GM18951 (cell line): ENCODE results near the gene GRAMD1A.
A peak's percentile ranks its signal among the peaks of the same experiment; 100 is the strongest.
"Not testable (repeated sequence)": the region's sequence is repeated elsewhere in the genome, so short reads cannot be mapped to it uniquely, and the experiment has no call there.

ENCODE experiments used
- POLR2A ChIP-seq: IDR thresholded peaks from 4 replicates; pipeline ENCODE4 v1.6.1; 2011; ENCODE audit warnings: mild to moderate bottlenecking; ENCODE audit not compliant: insufficient read length, insufficient read depth; ENCODE audit errors: extremely low read depth
- in situ Hi-C: fragments of 300-500 bp; cut with MboI; formaldehyde crosslinking; loops from one replicate; pipeline ENCODE4 v1.12.0; 2022; ENCODE audit warnings: low sequenced_read_pairs, mixed read lengths, inconsistent platforms; ENCODE audit not compliant: unreplicated experiment

GRAMD1A gene

DNA sequence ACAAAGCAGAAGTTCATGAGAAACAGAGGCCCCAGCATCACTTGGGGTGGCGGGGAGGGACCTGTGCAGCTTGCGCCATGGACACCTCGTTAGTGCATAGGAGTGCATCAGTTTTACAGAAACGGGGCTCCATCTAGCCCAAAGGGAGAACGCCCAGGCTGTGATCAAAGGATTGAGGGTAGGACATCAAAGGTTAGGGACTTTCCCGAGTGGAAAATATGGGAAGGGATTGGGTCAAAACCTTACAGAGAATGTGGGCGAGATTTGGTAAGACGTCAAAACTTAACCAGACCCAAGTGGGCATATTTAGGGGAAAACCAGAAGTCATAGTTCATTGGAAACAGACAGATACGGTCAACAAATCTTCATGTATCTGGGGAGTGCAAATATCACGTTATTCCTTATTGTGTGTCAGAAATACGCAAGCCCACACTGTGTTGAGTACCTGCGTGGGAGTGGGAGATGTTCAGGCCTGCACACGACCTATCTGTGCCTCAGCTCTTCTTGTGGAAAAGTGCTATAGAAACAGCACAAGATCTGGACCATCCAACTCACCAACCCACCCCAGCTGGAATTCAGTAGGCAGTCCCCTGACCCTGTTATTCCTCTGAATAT, 9.4 kb upstream of the GRAMD1A start:
- in situ Hi-C loops = no loop called here
- no peak for TF ChIP-seq POLR2A

- no peak for TF ChIP-seq POLR2A
- in situ Hi-C loops = no loop called here
These were observed 8.4 kb upstream of the GRAMD1A start for GRCh38 chr19:34991542-34992333.

DNA sequence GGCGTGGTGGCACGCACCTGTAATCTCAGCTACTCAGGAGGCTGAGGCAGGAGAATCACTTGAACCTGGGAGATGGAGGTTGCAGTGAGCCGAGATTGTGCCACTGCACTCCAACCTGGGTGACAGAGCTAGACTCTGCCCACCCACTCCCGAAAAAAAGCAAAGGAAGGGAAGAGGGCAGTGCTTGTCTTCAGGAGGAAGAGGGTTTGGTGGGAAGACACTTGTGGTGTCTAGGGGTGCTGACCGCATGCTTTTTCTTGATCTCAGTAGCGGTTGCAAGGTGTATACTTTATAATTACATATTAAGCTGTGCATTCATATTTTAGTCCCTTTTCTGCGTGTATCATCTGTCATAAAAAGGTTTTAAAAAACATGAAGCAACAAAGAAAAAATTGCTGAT, 7.5 kb upstream of the GRAMD1A start:
- in situ Hi-C loops = not testable (repeated sequence)

GRCh38 chr19:34994286-34994642, 5.9 kb upstream of the GRAMD1A start:
- TF ChIP-seq POLR2A = no peak
- in situ Hi-C loops = no loop called here

DNA sequence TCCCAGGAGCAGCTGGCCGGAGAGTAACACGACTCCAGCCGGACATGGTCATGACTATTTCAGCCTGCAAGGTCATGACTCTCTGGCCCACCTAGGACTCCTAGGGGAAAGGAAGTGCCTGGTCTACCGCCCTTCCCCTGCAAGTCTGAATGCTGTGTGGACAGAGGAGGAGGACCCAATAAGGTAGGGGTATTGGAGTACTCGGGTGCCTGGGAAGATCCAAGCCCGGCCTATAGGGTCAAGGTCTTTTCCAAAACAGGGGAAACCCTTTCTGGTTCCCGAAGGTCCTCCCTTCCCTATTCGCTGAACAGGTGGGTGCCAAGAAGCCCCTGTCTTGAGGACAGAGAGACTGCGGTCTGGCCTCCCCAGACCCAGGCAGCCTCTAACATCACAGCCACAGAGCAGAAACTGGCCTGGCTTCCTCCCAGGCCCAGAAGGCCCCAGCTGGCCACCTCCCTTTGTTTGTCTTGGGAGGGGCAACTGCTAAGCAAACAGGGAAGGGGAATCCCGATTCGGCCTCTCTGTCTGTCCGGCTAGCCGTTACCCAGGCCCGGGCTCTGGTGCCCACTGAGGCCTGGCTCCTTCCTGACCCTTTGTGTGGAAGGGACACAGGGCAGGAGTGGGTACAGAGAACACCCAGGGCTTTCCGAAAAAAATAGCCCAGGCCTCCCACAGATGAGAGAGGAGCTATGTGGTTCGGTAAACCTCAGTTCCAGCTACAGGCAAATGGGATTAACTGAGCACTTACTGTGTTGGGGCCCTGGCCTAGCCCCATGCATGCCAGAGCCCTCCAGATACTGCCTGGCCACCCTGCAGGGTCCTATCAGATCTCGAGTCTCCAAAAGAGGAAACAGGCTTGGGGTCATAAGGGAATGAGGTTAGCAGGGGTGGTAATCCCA, 5.2 kb upstream of the GRAMD1A start:
- TF ChIP-seq POLR2A = no peak
- in situ Hi-C loops = no loop called here

- in situ Hi-C loops = no loop called here
- TF ChIP-seq POLR2A = no peak
These were observed 4.6 kb upstream of the GRAMD1A start for GRCh38 chr19:34995551-34995950.

DNA sequence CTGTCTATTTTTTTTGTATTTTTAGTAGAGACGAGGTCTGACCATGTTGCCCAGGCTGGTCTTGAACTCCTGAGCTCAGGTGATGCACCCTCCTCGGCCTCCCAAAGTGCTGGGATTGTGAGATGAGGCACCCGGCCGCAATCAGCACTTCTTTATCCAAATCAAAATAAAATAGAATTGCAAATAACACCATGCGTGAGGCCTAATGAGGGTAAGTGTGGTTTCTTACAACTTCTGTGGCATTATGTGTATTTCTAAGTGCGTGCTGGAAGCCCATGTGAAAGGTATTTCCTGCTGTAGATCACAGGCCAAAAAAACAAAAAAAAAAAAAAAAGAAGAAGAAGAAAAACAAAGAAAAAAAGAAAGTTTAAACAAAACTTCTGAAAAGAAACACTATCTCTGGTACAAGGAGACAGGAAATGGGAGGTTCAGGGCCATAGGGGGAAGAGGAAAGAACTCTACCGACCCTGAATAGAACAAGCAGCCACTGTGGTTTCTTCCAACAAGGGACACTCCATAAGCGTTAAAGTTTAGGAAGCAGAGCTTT, 3.0 kb upstream of the GRAMD1A start:
- in situ Hi-C loops = no loop called here
- TF ChIP-seq POLR2A = no peak

DNA sequence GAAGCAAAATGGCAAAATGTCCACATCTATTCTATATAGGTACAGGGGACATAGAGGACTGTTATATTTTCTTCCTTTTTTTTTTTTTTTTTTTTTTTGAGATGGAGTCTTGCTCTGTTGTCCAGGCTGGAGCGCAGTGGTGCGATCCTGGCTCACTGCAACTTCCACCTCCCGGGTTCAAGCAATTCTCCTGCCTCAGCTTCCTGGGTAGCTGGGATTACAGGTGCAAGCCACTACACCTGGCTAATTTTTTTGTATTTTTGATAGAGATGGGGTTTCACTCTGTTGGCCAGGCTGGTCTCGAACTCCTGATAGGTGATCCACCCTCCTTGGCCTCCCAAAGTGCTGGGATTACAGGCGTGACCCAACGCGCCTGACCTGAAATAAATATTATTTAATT, 1.9 kb upstream of the GRAMD1A start:
- in situ Hi-C loops = not testable (repeated sequence)

DNA sequence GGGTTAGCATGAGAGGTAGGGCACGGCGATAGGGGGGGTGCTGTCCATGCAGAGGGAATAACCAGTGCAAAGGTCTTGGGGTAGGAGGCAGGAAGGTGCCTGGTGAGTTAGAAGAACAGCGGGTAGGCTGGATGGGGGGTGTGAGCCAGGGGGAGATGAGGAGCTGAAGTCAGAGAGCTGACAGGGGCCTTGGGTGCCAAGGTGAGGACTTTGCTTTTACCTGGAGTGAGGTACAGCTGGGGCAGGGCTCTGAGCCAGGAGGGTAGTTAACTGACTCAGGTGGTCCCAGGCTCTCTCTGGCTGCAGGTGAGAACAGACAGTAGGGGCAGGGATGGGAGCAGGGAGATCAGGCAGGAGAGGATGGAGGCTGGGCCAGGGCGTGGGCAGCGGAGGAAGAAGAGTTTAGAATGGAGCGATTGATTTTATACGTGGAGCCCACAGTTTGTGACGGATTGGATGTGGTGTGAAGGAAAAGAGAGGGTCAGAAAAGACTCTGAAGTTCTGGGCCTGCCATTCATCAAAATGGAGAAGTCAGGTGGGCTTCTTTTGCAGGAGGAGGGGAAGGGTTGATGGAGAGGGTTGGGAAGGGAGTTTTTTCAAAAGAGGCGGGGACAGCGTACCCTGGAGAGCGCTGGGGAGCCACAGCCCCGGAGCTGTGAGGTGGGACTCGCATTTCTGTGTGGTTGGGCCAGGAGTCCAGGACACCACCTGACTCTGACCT, 1.2 kb upstream of the GRAMD1A start:
- no peak for TF ChIP-seq POLR2A
- in situ Hi-C loops = no loop called here

- TF ChIP-seq POLR2A = peak; percentile 52
These were observed 169 bp downstream of the GRAMD1A start for GRCh38 chr19:35000338-35000646.

GRCh38 chr19:35000647-35001501, 751 bp downstream of the GRAMD1A start:
- no peak for TF ChIP-seq POLR2A
- in situ Hi-C loops = no loop called here

More at GRCh38 chr19:35000338-35000646, 169 bp downstream of the GRAMD1A start:
- in situ Hi-C loops = no loop called here

DNA sequence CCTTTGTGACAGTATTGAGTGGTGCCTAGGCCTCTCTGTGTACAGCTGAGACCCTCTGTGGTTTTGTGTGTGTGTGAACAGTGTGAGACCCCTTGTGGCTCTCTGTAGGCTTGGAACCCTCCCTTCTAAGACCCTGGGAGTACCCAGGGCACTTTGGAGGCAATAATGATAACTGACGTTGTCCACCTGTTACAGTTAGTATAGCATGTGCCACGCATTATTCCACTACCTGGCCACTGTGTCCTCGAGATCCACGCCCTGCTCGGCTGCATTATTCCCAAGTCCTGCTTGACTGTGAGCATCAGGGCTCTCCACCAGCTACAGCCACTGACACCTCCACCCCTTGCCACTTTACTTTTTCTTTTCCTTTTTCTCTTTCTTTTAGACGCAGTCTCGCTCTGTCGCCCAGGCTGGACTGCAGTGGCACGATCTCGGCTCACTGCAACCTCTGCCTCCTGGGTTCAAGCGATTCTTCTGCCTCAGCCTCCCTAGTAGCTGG, 2.0 kb downstream of the GRAMD1A start:
- no peak for TF ChIP-seq POLR2A
- in situ Hi-C loops = no loop called here
